ENCODE results near the gene ERBB4. TPM values are rescaled to one million over a fixed set of nuclear protein-coding genes. Genes with fewer than 3 reads are reported as not detected.

Gene ERBB4
- polyA plus RNA-seq, 4 donors = 0.04 to 0.13 TPM; not detected in 2

- no peak for DNase-seq
- no peak for FAIRE-seq
- Histone ChIP-seq H3K27me3 (ENCODE audit: control insufficient read depth in 3 of 3, insufficient read depth in 3 of 3, low read length in 3 of 3) (peaks cover 5 to 25% (median 16%) of the 10 kb centered on the region in 3 donors), H3K27ac (ENCODE audit: low read depth in 1 of 3, low read length in 2 of 3) (no peak overlapping the region), H3K9me3 (ENCODE audit: control insufficient read depth in 2 of 2, insufficient read depth in 1 of 2, low read depth in 1 of 2, low read length in 1 of 2) (no peaks in the 10 kb centered on the region), H3K4me1 (ENCODE audit: control insufficient read depth in 3 of 3, insufficient read depth in 2 of 3, low read depth in 1 of 3, low read length in 2 of 3) (peaks cover 0 to 12% (median 5%) of the 10 kb centered on the region in 3 donors), H3K36me3 (ENCODE audit: control insufficient read depth in 3 of 3, insufficient read depth in 2 of 3, low read depth in 1 of 3, low read length in 3 of 3) (no peaks in the 10 kb centered on the region), H3K4me3 (ENCODE audit: low read depth in 1 of 3, low read length in 3 of 3) (no peak overlapping the region)
- 88 to 95% (median 94%) methylated on average over 2 of the region's 2 CpGs for WGBS, 3 donors
Observed at GRCh38 chr2:212532585-212532984, 6.0 kb downstream of the ERBB4 start.

GRCh38 chr2:212532087-212532486 is 6.5 kb downstream of the ERBB4 start:
- FAIRE-seq = no peak
- Histone ChIP-seq H3K4me3 (ENCODE audit: low read depth in 1 of 3, low read length in 3 of 3) (no peak overlapping the region), H3K4me1 (ENCODE audit: control insufficient read depth in 3 of 3, insufficient read depth in 2 of 3, low read depth in 1 of 3, low read length in 2 of 3) (peaks cover 0 to 9% (median 2%) of the 10 kb centered on the region in 3 donors), H3K27ac (ENCODE audit: low read depth in 1 of 3, low read length in 2 of 3) (no peak overlapping the region), H3K9me3 (ENCODE audit: control insufficient read depth in 2 of 2, insufficient read depth in 1 of 2, low read depth in 1 of 2, low read length in 1 of 2) (no peaks in the 10 kb centered on the region), H3K36me3 (ENCODE audit: control insufficient read depth in 3 of 3, insufficient read depth in 2 of 3, low read depth in 1 of 3, low read length in 3 of 3) (no peaks in the 10 kb centered on the region), H3K27me3 (ENCODE audit: control insufficient read depth in 3 of 3, insufficient read depth in 3 of 3, low read length in 3 of 3) (peaks cover 0 to 20% (median 12%) of the 10 kb centered on the region in 3 donors)
- 79 to 83% (median 80%) methylated on average over 3 of the region's 3 CpGs for WGBS, 3 donors
- no peak for DNase-seq

GRCh38 chr2:212531499-212531898 is 7.1 kb downstream of the ERBB4 start:
- H3K9me3 ChIP-seq (ENCODE audit: control insufficient read depth in 2 of 2, insufficient read depth in 1 of 2, low read depth in 1 of 2, low read length in 1 of 2) = no peaks in the 10 kb centered on the region
- no peak for DNase-seq
- H3K27me3 ChIP-seq (ENCODE audit: control insufficient read depth in 3 of 3, insufficient read depth in 3 of 3, low read length in 3 of 3) = peaks cover 0 to 14% (median 7%) of the 10 kb centered on the region in 3 donors
- peaks cover 0 to 3% (median 0%) of the 10 kb centered on the region in 3 donors for H3K4me1 ChIP-seq (ENCODE audit: control insufficient read depth in 3 of 3, insufficient read depth in 2 of 3, low read depth in 1 of 3, low read length in 2 of 3)
- H3K36me3 ChIP-seq (ENCODE audit: control insufficient read depth in 3 of 3, insufficient read depth in 2 of 3, low read depth in 1 of 3, low read length in 3 of 3) = no peaks in the 10 kb centered on the region
- no peak for FAIRE-seq
- no peak overlapping the region for H3K27ac ChIP-seq (ENCODE audit: low read depth in 1 of 3, low read length in 2 of 3)
- no peak overlapping the region for H3K4me3 ChIP-seq (ENCODE audit: low read depth in 1 of 3, low read length in 3 of 3)
- WGBS, 3 donors = 89 to 94% (median 92%) methylated on average over 1 of the region's 1 CpG

GRCh38 chr2:212530991-212531390 is 7.6 kb downstream of the ERBB4 start:
- FAIRE-seq = no peak
- Histone ChIP-seq H3K27me3 (ENCODE audit: control insufficient read depth in 3 of 3, insufficient read depth in 3 of 3, low read length in 3 of 3) (peaks cover 0 to 9% (median 3%) of the 10 kb centered on the region in 3 donors), H3K4me1 (ENCODE audit: control insufficient read depth in 3 of 3, insufficient read depth in 2 of 3, low read depth in 1 of 3, low read length in 2 of 3) (no peaks in the 10 kb centered on the region), H3K9me3 (ENCODE audit: control insufficient read depth in 2 of 2, insufficient read depth in 1 of 2, low read depth in 1 of 2, low read length in 1 of 2) (no peaks in the 10 kb centered on the region), H3K36me3 (ENCODE audit: control insufficient read depth in 3 of 3, insufficient read depth in 2 of 3, low read depth in 1 of 3, low read length in 3 of 3) (no peaks in the 10 kb centered on the region), H3K27ac (ENCODE audit: low read depth in 1 of 3, low read length in 2 of 3) (no peak overlapping the region), H3K4me3 (ENCODE audit: low read depth in 1 of 3, low read length in 3 of 3) (no peak overlapping the region)
- WGBS, 3 donors = 31 to 54% (median 42%) methylated on average over 3 of the region's 3 CpGs
- DNase-seq = no peak

GRCh38 chr2:212530373-212530772 is 8.2 kb downstream of the ERBB4 start:
- FAIRE-seq (no peak), DNase-seq (no peak)
- no peaks in the 10 kb centered on the region for H3K36me3 ChIP-seq (ENCODE audit: control insufficient read depth in 3 of 3, insufficient read depth in 2 of 3, low read depth in 1 of 3, low read length in 3 of 3)
- H3K27ac ChIP-seq (ENCODE audit: low read depth in 1 of 3, low read length in 2 of 3) = no peak overlapping the region
- H3K9me3 ChIP-seq (ENCODE audit: control insufficient read depth in 2 of 2, insufficient read depth in 1 of 2, low read depth in 1 of 2, low read length in 1 of 2) = no peaks in the 10 kb centered on the region
- WGBS, 3 donors = 11 to 54% (median 28%) methylated on average over 1 of the region's 1 CpG
- peaks cover 0 to 5% (median 0%) of the 10 kb centered on the region in 3 donors for H3K27me3 ChIP-seq (ENCODE audit: control insufficient read depth in 3 of 3, insufficient read depth in 3 of 3, low read length in 3 of 3)
- H3K4me1 ChIP-seq (ENCODE audit: control insufficient read depth in 3 of 3, insufficient read depth in 2 of 3, low read depth in 1 of 3, low read length in 2 of 3) = no peaks in the 10 kb centered on the region
- H3K4me3 ChIP-seq (ENCODE audit: low read depth in 1 of 3, low read length in 3 of 3) = no peak overlapping the region

- DNase-seq (no peak), FAIRE-seq (no peak)
- Histone ChIP-seq H3K4me1 (ENCODE audit: control insufficient read depth in 3 of 3, insufficient read depth in 2 of 3, low read depth in 1 of 3, low read length in 2 of 3) (no peaks in the 10 kb centered on the region), H3K9me3 (ENCODE audit: control insufficient read depth in 2 of 2, insufficient read depth in 1 of 2, low read depth in 1 of 2, low read length in 1 of 2) (no peaks in the 10 kb centered on the region), H3K36me3 (ENCODE audit: control insufficient read depth in 3 of 3, insufficient read depth in 2 of 3, low read depth in 1 of 3, low read length in 3 of 3) (no peaks in the 10 kb centered on the region), H3K27ac (ENCODE audit: low read depth in 1 of 3, low read length in 2 of 3) (no peak overlapping the region), H3K27me3 (ENCODE audit: control insufficient read depth in 3 of 3, insufficient read depth in 3 of 3, low read length in 3 of 3) (no peaks in the 10 kb centered on the region), H3K4me3 (ENCODE audit: low read depth in 1 of 3, low read length in 3 of 3) (no peak overlapping the region)
- WGBS, 3 donors = 50 to 65% (median 50%) methylated on average over 6 of the region's 6 CpGs
Observed at GRCh38 chr2:212528106-212528856, 10.3 kb downstream of the ERBB4 start.

GRCh38 chr2:212526059-212526458 is 12.5 kb downstream of the ERBB4 start:
- H3K36me3 ChIP-seq (ENCODE audit: control insufficient read depth in 3 of 3, insufficient read depth in 2 of 3, low read depth in 1 of 3, low read length in 3 of 3) = no peaks in the 10 kb centered on the region
- DNase-seq (no peak), FAIRE-seq (no peak)
- H3K27me3 ChIP-seq (ENCODE audit: control insufficient read depth in 3 of 3, insufficient read depth in 3 of 3, low read length in 3 of 3) = no peaks in the 10 kb centered on the region
- WGBS, 3 donors = 76 to 89% (median 79%) methylated on average over 1 of the region's 1 CpG
- H3K9me3 ChIP-seq (ENCODE audit: control insufficient read depth in 2 of 2, insufficient read depth in 1 of 2, low read depth in 1 of 2, low read length in 1 of 2) = no peaks in the 10 kb centered on the region
- no peaks in the 10 kb centered on the region for H3K4me1 ChIP-seq (ENCODE audit: control insufficient read depth in 3 of 3, insufficient read depth in 2 of 3, low read depth in 1 of 3, low read length in 2 of 3)
- no peak overlapping the region for H3K27ac ChIP-seq (ENCODE audit: low read depth in 1 of 3, low read length in 2 of 3)
- no peak overlapping the region for H3K4me3 ChIP-seq (ENCODE audit: low read depth in 1 of 3, low read length in 3 of 3)

GRCh38 chr2:212523756-212524155 is 14.8 kb downstream of the ERBB4 start:
- Histone ChIP-seq H3K36me3 (ENCODE audit: control insufficient read depth in 3 of 3, insufficient read depth in 2 of 3, low read depth in 1 of 3, low read length in 3 of 3) (no peaks in the 10 kb centered on the region), H3K9me3 (ENCODE audit: control insufficient read depth in 2 of 2, insufficient read depth in 1 of 2, low read depth in 1 of 2, low read length in 1 of 2) (no peaks in the 10 kb centered on the region), H3K27me3 (ENCODE audit: control insufficient read depth in 3 of 3, insufficient read depth in 3 of 3, low read length in 3 of 3) (no peaks in the 10 kb centered on the region), H3K4me1 (ENCODE audit: control insufficient read depth in 3 of 3, insufficient read depth in 2 of 3, low read depth in 1 of 3, low read length in 2 of 3) (no peaks in the 10 kb centered on the region), H3K4me3 (ENCODE audit: low read depth in 1 of 3, low read length in 3 of 3) (no peak overlapping the region), H3K27ac (ENCODE audit: low read depth in 1 of 3, low read length in 2 of 3) (no peak overlapping the region)
- DNase-seq = no peak
- WGBS, 3 donors = 41 to 57% (median 46%) methylated on average over 2 of the region's 2 CpGs
- no peak for FAIRE-seq

- 28 to 39% (median 37%) methylated on average over 2 of the region's 2 CpGs for WGBS, 3 donors
- Histone ChIP-seq H3K4me3 (ENCODE audit: low read depth in 1 of 3, low read length in 3 of 3) (no peak overlapping the region), H3K27ac (ENCODE audit: low read depth in 1 of 3, low read length in 2 of 3) (no peak overlapping the region), H3K36me3 (ENCODE audit: control insufficient read depth in 3 of 3, insufficient read depth in 2 of 3, low read depth in 1 of 3, low read length in 3 of 3) (no peaks in the 10 kb centered on the region), H3K9me3 (ENCODE audit: control insufficient read depth in 2 of 2, insufficient read depth in 1 of 2, low read depth in 1 of 2, low read length in 1 of 2) (no peaks in the 10 kb centered on the region), H3K27me3 (ENCODE audit: control insufficient read depth in 3 of 3, insufficient read depth in 3 of 3, low read length in 3 of 3) (no peaks in the 10 kb centered on the region), H3K4me1 (ENCODE audit: control insufficient read depth in 3 of 3, insufficient read depth in 2 of 3, low read depth in 1 of 3, low read length in 2 of 3) (no peaks in the 10 kb centered on the region)
- no peak for FAIRE-seq
- DNase-seq = no peak
Observed at GRCh38 chr2:212520340-212520739, 18.3 kb downstream of the ERBB4 start.
